Glomerular endothelial cell (primary cell): ENCODE results near the gene NMD3. TPM values are rescaled to one million over a fixed set of nuclear protein-coding genes. Genes with fewer than 3 reads are reported as not detected.
"Not testable (repeated sequence)": the region's sequence is repeated elsewhere in the genome, so short reads cannot be mapped to it uniquely, and the experiment has no call there.

ENCODE experiments used
- DNase-seq: peaks from one replicate; pipeline ENCODE4 v3.0.0-alpha.2; 2011; ENCODE audit warnings: low read depth, low spot score; ENCODE audit errors: extremely low read depth
- total RNA-seq: library from RNA; depleted of rRNA; stranded (reverse); fragments of >200 nt; gene quantifications from 2 replicates; pipeline ENCODE4 v1.2.3, GENCODE V29; 2015

Gene NMD3
- 35.4 and 45.8 TPM in 2 replicates for total RNA-seq

DNA sequence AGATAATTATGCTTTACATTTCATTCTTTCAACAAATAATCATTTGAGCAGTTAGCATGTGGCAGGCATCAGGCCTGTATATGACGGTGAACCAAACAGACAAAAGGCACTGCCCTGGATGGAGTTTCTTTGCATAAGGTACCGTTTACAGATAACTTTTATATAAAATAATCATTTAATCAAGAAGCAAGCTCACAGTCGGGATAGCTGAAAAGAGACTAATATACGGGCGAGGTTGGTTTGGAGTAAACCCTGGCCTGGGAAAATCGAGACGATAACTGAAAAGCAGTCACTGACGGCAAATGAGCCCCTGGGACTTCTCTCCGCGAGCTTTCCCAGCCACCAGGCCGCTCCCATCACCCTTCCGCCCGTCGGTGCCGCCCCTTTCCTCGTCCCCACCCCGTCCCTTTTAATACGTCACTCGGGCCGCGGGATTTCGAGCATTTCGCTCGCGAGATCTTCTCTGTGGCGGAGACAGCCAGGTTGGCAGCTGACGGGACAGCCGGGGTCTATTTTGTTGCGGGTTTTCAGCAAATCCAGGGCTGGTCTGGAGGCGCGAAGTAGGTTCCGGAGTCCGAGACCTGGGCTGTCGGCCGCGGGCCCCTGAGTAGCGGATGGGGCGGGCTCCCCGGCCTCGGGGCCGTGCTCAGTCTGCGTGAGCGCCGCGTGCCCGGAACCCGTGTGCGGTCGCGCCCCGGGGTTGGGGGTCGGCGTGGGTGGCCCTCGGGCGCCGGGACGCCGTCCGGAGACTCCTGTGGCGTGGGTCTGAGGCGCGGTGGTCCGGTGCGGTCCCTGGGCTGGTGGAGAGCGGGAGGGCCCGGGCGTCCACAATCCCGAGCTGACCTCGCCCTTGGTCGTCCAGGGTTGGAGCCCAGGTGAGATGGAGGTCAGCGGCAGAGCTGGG lies at the start of gene NMD3:
Gene NMD3, plus strand, starts transcription at position 462 of the 904 bp plus-strand sequence. CDS start 703 bp downstream, outside the sequence.
- DNase-seq = peak; percentile 71

- DNase-seq = no peak
Observed at GRCh38 chr3:161171639-161172552, 49.2 kb upstream of the NMD3 start.

DNA sequence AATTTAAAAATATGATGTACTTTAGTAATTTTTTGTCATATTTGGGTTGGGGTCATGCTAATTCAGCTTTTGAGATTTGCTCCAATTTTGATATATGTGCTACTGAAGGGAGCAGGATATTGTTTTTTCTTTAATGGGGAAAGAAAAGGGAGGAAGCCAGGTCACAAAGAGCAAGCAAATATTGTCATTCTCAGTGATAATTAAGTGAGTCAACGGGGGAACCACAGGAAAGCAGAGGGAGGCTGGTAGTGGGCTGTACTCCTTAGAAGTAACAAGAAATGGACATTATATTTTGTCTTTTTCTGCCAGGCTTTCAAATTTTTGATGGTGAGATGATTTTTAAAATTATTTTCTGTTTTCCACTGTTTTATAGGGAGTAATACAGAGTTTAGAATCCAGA lies 45.6 kb upstream of the NMD3 start:
- DNase-seq = no peak

GRCh38 chr3:161177991-161178390 lies 43.1 kb upstream of the NMD3 start:
- no peak for DNase-seq

DNA sequence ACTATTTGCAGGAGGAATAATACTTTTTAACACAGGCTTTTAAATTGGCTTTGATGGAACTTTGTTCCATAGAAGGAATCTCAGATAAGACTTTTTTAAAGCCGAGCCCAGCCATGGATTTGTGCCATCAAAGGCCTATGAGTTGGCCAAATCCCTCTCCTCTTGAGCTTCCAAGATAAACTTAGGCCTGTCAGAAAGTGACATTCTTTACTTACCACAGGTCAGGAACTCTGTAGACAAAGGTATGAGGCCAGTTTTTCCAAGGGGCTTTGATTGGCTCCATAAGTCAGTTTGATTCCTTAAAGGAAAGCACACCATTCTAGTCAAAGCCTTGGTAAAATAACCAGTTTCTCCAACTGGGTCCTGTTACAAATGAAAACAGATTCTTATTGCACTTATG lies 39.7 kb upstream of the NMD3 start:
- not testable (repeated sequence) for DNase-seq

GRCh38 chr3:161187046-161187445 lies 34.1 kb upstream of the NMD3 start:
- no peak for DNase-seq

GRCh38 chr3:161197855-161198850 lies 23.0 kb upstream of the NMD3 start:
- DNase-seq = no peak

DNA sequence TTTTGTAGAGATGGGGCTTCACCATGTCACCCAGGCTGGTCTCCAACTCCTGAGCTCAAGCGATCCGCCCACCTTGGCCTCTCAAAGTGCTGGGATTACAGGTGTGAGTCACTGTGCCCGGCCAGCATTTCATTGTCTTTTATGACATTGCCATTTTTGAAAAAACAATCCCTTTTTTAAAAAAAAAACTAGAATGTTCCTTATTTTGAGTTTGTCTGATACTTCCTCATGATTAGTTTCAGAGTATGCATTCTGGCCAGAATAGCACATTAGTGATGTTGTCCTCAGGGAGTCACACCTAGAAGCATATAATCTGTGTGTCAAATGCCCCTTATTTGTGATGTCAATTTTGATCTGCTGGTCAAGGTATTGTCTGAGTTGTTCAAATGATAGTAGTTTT lies 21.2 kb upstream of the NMD3 start:
- no peak for DNase-seq

DNA sequence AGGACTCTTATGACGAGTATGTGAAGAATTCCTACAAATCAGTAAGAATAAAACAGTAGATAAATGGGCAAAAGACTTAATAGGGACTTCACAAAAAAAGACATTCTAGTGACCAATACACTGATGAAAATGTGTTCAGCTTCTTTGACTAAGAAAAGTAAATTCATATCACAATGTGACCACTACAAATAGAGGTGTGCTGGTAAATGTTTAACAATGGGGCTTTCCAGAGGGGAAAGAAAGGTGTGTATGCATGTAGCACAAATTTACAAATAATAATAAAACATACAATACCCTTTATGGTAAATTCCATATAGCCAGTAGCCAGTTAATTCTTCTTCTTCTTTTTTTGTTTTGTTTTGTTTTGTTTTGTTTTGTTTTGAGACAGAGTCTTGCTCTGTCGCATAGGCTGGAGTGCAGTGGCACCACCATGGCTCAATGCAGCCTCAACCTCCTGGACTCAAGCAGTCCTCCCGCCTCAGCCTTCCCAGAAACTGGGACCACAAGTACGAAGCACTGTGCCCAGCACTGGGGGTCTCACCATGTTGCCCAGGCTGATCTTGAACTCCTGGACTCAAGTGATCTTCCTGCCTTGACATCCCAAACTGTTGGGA lies 17.5 kb upstream of the NMD3 start:
- DNase-seq = no peak

DNA sequence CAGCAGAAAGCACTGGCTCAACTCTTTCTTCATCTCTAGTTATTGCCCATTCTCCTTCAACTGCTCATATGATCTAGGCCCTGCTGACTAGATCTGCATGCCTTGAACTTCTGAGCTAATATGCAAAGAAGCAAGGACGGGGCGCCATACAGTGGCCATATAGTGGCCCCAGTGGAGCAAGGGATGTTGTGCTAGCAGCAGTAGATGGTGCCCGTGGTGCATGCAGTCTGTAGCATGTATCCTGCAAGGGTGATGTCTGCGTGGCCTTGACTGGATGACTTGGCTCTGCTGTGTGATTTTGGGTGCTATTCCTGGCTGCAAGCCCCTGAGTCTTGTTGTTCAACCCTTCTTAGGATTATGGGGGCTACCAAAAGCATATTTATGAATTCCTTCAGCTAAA lies 12.2 kb upstream of the NMD3 start:
- no peak for DNase-seq

GRCh38 chr3:161212171-161212771 lies 8.8 kb upstream of the NMD3 start:
- no peak for DNase-seq

DNA sequence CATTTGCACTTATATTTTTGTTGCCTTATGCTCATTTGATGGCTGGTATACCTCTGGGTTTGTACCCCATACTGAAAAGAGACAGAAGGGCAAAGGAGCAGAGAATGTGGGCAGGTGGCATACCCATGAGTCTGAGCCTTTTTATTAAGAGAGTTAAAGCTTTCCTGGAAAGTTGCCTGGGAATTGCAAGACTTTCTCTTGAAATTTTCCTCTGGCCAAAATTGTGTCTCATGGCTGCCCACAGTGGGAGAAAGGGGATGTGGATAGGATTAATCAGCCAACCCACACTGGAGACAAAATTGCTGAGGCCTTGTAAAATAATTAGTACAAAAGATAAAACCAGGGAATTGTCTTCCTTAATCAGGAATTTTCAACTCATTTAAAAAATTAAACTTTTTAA lies 8.2 kb upstream of the NMD3 start:
- DNase-seq = no peak

GRCh38 chr3:161213644-161214043 lies 7.5 kb upstream of the NMD3 start:
- DNase-seq = no peak

DNA sequence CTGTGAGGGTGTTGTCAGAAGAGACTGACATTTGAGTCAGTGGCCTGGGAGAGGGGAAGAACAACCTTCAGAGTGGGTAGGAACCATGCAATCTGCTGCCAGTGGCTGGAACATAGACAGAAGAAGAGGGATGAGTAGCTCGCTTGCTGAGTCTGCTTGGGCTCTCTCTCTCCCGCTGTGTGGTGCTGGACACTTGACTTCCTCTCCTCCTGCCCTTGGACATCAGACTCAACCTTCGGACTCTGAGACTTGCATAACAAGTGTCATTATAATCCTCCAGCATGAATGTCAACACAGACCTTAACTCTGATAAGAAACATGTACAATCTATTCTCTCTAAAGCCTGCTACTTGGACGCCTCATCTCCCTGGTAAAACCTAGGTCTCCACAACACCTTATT lies 5.9 kb upstream of the NMD3 start:
- DNase-seq = no peak

GRCh38 chr3:161217496-161217895 lies 3.6 kb upstream of the NMD3 start:
- no peak for DNase-seq

GRCh38 chr3:161219495-161219894 lies 1.6 kb upstream of the NMD3 start:
- no peak for DNase-seq

DNA sequence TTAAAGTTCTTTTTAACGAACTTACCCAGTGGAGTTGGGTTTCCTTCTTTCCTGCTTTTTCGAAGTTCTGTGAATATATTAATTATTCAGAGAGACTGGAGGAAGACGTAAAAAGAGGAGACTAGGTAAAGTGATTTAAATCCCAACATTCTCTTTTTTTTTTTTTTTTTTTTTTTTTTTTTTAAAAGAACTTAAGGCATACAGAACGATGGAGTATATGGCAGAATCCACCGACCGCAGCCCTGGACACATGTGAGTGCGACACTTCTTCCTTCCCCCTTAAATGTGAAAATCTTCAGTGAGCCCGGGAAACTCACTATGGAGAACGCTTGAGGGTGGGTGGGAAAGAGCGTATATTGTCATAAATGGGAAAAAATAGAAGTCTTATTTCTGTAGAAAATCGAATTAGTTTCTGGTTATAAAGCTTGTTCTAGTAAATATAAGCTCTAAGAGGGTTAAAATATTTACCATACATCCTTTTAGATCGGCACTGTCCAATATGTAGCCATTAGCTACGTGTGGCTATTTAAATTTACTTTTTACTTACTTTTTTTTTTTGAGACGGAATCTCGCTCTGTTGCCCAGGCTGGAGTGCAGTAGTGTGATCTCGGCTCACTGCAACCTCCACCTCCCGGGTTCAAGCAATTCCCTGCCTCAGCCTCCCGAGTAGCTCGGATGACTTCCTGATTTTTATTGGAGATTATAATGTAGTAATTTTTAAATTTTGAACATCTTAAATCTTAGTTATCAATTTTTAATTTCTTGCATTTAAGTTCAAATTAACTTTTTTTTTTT lies 892 bp downstream of the NMD3 start:
- DNase-seq = no peak

DNA sequence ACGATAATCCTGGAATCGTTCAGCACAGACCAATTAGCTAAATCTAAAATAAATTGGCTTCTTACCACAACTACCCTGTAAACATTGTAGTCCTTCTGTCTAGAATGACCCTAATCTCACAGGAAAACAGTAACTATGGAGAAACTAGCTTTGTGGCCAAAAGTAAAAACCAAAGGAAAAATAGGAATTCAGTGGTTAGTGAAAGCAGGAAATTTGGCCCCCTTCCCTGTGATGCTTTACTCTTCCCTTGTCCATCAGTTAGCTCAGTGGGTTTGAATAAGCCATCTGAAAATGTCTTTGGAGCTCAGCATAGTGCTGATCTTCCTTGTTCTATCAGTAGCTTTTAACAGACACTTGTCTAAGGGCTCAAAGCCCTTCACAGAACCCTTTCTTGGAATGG lies 1.6 kb downstream of the NMD3 start:
- DNase-seq = no peak

- no peak for DNase-seq
Observed at GRCh38 chr3:161224786-161225185, 3.7 kb downstream of the NMD3 start.
